Measurements from ENCODE around the gene C6orf62.

DNA sequence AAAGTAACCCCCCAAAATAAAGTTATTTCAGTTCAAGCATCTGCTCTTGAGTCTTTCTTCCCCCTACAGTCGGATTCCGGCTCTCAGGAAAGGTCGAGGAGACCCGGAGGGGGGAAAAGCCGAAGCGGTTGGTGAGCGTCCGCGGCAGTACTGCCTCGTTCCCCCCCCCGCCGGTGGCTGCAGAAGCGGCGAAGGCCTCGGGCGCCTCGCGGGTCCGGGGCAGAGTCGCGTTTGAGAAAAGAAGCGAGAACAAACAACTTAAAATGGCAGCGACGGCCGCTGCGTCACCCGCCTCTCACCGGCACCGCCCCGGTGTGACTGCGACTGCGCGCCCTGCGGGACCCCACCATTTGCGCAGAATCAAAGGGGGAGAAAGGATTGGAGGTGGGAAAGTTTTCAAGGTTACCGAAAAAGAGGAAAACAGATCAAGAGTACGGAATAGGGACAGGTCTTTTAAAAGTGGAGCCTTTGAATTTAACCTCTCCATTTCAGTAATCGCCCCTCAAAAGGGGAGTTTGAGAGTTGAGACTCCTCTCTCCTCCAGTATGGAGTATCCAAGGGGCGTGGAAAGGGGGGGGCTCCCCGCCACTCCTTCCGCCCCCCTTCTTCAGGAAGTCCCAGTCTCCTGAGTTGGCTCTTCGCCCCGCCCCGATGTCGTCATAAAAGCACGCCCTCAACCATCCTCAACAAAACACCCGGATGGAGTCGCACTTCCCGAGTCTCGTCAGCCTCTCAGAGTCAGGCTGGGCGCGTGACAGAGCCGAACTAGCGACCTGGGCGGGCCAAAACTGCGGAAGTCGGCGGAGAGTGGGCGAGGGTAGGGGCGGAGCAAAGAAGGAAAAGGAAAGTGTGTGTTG is 1.9 kb upstream of the C6orf62 start:
- TF ChIP-seq TAF1 (IDR thresholded peaks at IDR 0.05; ENCODE audit: low read depth, low read length) (peak; percentile 94), POLR2A (IDR thresholded peaks at IDR 0.05; ENCODE audit: low read depth, low read length) (peak; percentile 96), POLR2AphosphoS5 (IDR thresholded peaks at IDR 0.05; ENCODE audit: low read depth, low read length) (peak; percentile 98)

All from GM12891 (cell line).